GM12891 (cell line): ENCODE results near the gene RAET1G.
"Not testable (repeated sequence)": the region's sequence is repeated elsewhere in the genome, so short reads cannot be mapped to it uniquely, and the experiment has no call there.

Source experiments
- POLR2A ChIP-seq: IDR thresholded peaks from 2 replicates; pipeline ENCODE4 v1.6.1; 2011; ENCODE audit warnings: low read depth, low read length, control low read depth
- POLR2AphosphoS5 ChIP-seq: IDR thresholded peaks from 2 replicates; pipeline ENCODE4 v1.6.1; 2011; ENCODE audit warnings: low read depth, low read length, control low read depth
- SPI1 ChIP-seq: IDR thresholded peaks from 2 replicates; pipeline ENCODE4 v1.6.1; 2011; ENCODE audit warnings: low read depth, low read length, control low read depth
- TAF1 ChIP-seq: IDR thresholded peaks from 2 replicates; pipeline ENCODE4 v1.6.1; 2011; ENCODE audit warnings: low read depth, low read length, control low read depth

- not testable (repeated sequence) for TF ChIP-seq POLR2A, TAF1, SPI1, POLR2AphosphoS5
Observed at GRCh38 chr6:149953934-149954327, 31.0 kb upstream of the RAET1G start.
